GM08714 (cell line): ENCODE data around the gene OR6M1.

ENCODE experiments used
- H3K4me3 ChIP-seq: fragments of 200-500 bp; sonication (Bioruptor generic); 2 replicates; pipeline ENCODE4 v1.5.1; 2014; ENCODE audit warnings: mild to moderate bottlenecking, low read length, inconsistent platforms
- ZNF274 ChIP-seq: IDR thresholded peaks from 2 replicates; pipeline ENCODE4 v1.6.1; 2012; ENCODE audit warnings: mild to moderate bottlenecking, low read depth, low read length

The OR6M1 gene

GRCh38 chr11:123760894-123761293 is 45.3 kb downstream of the OR6M1 start:
- no peak for TF ChIP-seq ZNF274

GRCh38 chr11:123757976-123758375 is 48.2 kb downstream of the OR6M1 start:
- H3K4me3 ChIP-seq = no peak overlapping the region
- TF ChIP-seq ZNF274 = no peak

More at GRCh38 chr11:123760894-123761293, 45.3 kb downstream of the OR6M1 start:
- no peak overlapping the region for H3K4me3 ChIP-seq

- no peak overlapping the region for H3K4me3 ChIP-seq
- TF ChIP-seq ZNF274 = no peak
Observed at GRCh38 chr11:123755813-123756212, 50.3 kb downstream of the OR6M1 start.
